ENCODE results near the gene KCNC1.

KCNC1 gene

GRCh38 chr11:17766073-17766359 is 31.4 kb downstream of the KCNC1 start:
- TF ChIP-seq TAF1 (IDR thresholded peaks at IDR 0.05; ENCODE audit: borderline replicate concordance, insufficient read depth, low read length), result no peak
- TF ChIP-seq FOXP2 (optimal IDR thresholded peaks at IDR 0.05; ENCODE audit: borderline replicate concordance, extremely low read depth, extremely low read length, insufficient read depth), result no peak
- no peak for TF ChIP-seq SIN3A (IDR thresholded peaks at IDR 0.05; ENCODE audit: borderline replicate concordance, insufficient read depth, low read length)
- TF ChIP-seq POLR2AphosphoS5 (IDR thresholded peaks at IDR 0.05; ENCODE audit: low read depth, low read length), result no peak
- no peak for TF ChIP-seq REST (IDR thresholded peaks at IDR 0.05; ENCODE audit: insufficient read depth in 1 of 2, low read depth in 2 of 2, low read length in 2 of 2)

GRCh38 chr11:17766590-17766989 is 32.0 kb downstream of the KCNC1 start:
- no peak for TF ChIP-seq TAF1 (IDR thresholded peaks at IDR 0.05; ENCODE audit: borderline replicate concordance, insufficient read depth, low read length)
- TF ChIP-seq SIN3A (IDR thresholded peaks at IDR 0.05; ENCODE audit: borderline replicate concordance, insufficient read depth, low read length), result no peak
- TF ChIP-seq FOXP2 (optimal IDR thresholded peaks at IDR 0.05; ENCODE audit: borderline replicate concordance, extremely low read depth, extremely low read length, insufficient read depth), result no peak
- TF ChIP-seq REST (IDR thresholded peaks at IDR 0.05; ENCODE audit: insufficient read depth in 1 of 2, low read depth in 2 of 2, low read length in 2 of 2), result no peak
- TF ChIP-seq POLR2AphosphoS5 (IDR thresholded peaks at IDR 0.05; ENCODE audit: low read depth, low read length), result no peak

GRCh38 chr11:17767301-17767885 is 32.8 kb downstream of the KCNC1 start:
- no peak for TF ChIP-seq REST (IDR thresholded peaks at IDR 0.05; ENCODE audit: insufficient read depth in 1 of 2, low read depth in 2 of 2, low read length in 2 of 2)
- no peak for TF ChIP-seq FOXP2 (optimal IDR thresholded peaks at IDR 0.05; ENCODE audit: borderline replicate concordance, extremely low read depth, extremely low read length, insufficient read depth)
- TF ChIP-seq POLR2AphosphoS5 (IDR thresholded peaks at IDR 0.05; ENCODE audit: low read depth, low read length), result no peak
- TF ChIP-seq TAF1 (IDR thresholded peaks at IDR 0.05; ENCODE audit: borderline replicate concordance, insufficient read depth, low read length), result no peak
- no peak for TF ChIP-seq SIN3A (IDR thresholded peaks at IDR 0.05; ENCODE audit: borderline replicate concordance, insufficient read depth, low read length)

GRCh38 chr11:17767914-17768313 is 33.3 kb downstream of the KCNC1 start:
- no peak for TF ChIP-seq FOXP2 (optimal IDR thresholded peaks at IDR 0.05; ENCODE audit: borderline replicate concordance, extremely low read depth, extremely low read length, insufficient read depth)
- TF ChIP-seq POLR2AphosphoS5 (IDR thresholded peaks at IDR 0.05; ENCODE audit: low read depth, low read length), result no peak
- no peak for TF ChIP-seq SIN3A (IDR thresholded peaks at IDR 0.05; ENCODE audit: borderline replicate concordance, insufficient read depth, low read length)
- TF ChIP-seq REST (IDR thresholded peaks at IDR 0.05; ENCODE audit: insufficient read depth in 1 of 2, low read depth in 2 of 2, low read length in 2 of 2), result no peak
- no peak for TF ChIP-seq TAF1 (IDR thresholded peaks at IDR 0.05; ENCODE audit: borderline replicate concordance, insufficient read depth, low read length)

GRCh38 chr11:17768547-17768946 is 34.0 kb downstream of the KCNC1 start:
- TF ChIP-seq SIN3A (IDR thresholded peaks at IDR 0.05; ENCODE audit: borderline replicate concordance, insufficient read depth, low read length) (no peak), TAF1 (IDR thresholded peaks at IDR 0.05; ENCODE audit: borderline replicate concordance, insufficient read depth, low read length) (no peak), REST (IDR thresholded peaks at IDR 0.05; ENCODE audit: insufficient read depth in 1 of 2, low read depth in 2 of 2, low read length in 2 of 2) (no peak), POLR2AphosphoS5 (IDR thresholded peaks at IDR 0.05; ENCODE audit: low read depth, low read length) (no peak), FOXP2 (optimal IDR thresholded peaks at IDR 0.05; ENCODE audit: borderline replicate concordance, extremely low read depth, extremely low read length, insufficient read depth) (no peak)
